ENCODE data around the gene GRAMD1A. TPM values are rescaled to one million over a fixed set of nuclear protein-coding genes. Genes with fewer than 3 reads are reported as not detected.

Gene GRAMD1A
- total and polyA plus RNA-seq, 9 of the 15 experiments (the other 6 are each of a cell fraction or from before 2014, with no cell fraction given) = 1.4 to 63.8 (median 38.5) TPM

GRCh38 chr19:34961775-34962686, 38.1 kb upstream of the GRAMD1A start (continued):
- TF ChIP-seq ATF7 (IDR thresholded peaks at IDR 0.05) (peak; percentile 54; the same call in 1 of the 2 replicates), MCM7 (IDR thresholded peaks at IDR 0.05) (no peak), ZKSCAN8 (CRISPR knock-in tag; IDR thresholded peaks at IDR 0.05) (no peak), EP400 (IDR thresholded peaks at IDR 0.05) (peak; percentile 50), HMGXB4 (CRISPR knock-in tag; IDR thresholded peaks at IDR 0.05) (no peak), E2F1 (CRISPR knock-in tag; IDR thresholded peaks at IDR 0.05) (no peak), NCOA2 (IDR thresholded peaks at IDR 0.05; ENCODE audit: partially characterized antibody in 2 of 2) (no peak), SMAD3 (CRISPR knock-in tag; conservative IDR thresholded peaks at IDR 0.05) (no peak), ZNF263 (CRISPR knock-in tag; IDR thresholded peaks at IDR 0.05; ENCODE audit: borderline replicate concordance) (no peak), ZNF398 (CRISPR knock-in tag; IDR thresholded peaks at IDR 0.05) (no peak), E2F5 (CRISPR knock-in tag; IDR thresholded peaks at IDR 0.05) (no peak), TEAD1 (CRISPR knock-in tag; IDR thresholded peaks at IDR 0.05) (peak in 1 of 2 experiments; percentile 32; a peak in 1 of 4 replicates), BRF1 (IDR thresholded peaks at IDR 0.05; ENCODE audit: borderline replicate concordance, extremely low read depth, insufficient read length) (no peak), HOXB6 (CRISPR knock-in tag; IDR thresholded peaks at IDR 0.05; ENCODE audit: borderline replicate concordance) (no peak), KLF16 (IDR thresholded peaks at IDR 0.05) (0 out of 2 replicates have a peak, but pooled peaks have one; percentile 42), ZNF384 (IDR thresholded peaks at IDR 0.05; ENCODE audit: low read depth, low read length) (no peak), ILK (tag; IDR thresholded peaks at IDR 0.05; ENCODE audit: borderline replicate concordance, low read depth) (no peak), ATF2 (CRISPR knock-in tag; IDR thresholded peaks at IDR 0.05) (no peak), FOSL1 (tag; conservative IDR thresholded peaks at IDR 0.05) (peak; percentile 39; the same call in 1 of the 2 replicates), POLR2AphosphoS2 (IDR thresholded peaks at IDR 0.05; ENCODE audit: low read length) (no peak)
